ENCODE results near the gene ASPHD1.
"Not testable (repeated sequence)": the region's sequence is repeated elsewhere in the genome, so short reads cannot be mapped to it uniquely, and the experiment has no call there.

The ASPHD1 gene

GRCh38 chr16:29920288-29921033 lies 20.2 kb downstream of the ASPHD1 start:
- DNase-seq (ENCODE audit: low read depth in 1 of 2, low spot score in 1 of 2): no peak
- TF ChIP-seq JUND (IDR thresholded peaks at IDR 0.05; ENCODE audit: low read depth): no peak
- in situ Hi-C loops (cut with HindIII; ENCODE audit: low pct_unique_long_range_greater_than_20kb, low sequenced_read_pairs): no loop called here

DNA sequence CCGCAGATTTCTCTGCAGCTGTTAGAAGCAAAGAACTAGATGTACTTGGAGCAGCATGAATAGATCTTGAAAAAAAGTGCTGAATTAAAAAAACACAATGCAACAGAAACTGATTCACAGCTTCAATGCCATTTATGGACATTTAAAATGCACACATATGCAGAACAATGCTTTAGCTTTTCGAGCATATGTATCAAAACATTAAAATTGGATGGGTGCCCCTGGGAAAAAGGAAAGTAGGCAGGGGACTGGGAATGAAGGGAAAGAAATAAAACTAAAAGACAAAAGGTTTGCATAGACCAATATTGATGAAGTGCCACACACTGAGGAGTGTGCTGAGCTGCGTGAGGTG lies 20.7 kb downstream of the ASPHD1 start:
- no peak for TF ChIP-seq JUND (IDR thresholded peaks at IDR 0.05; ENCODE audit: low read depth)
- DNase-seq (ENCODE audit: low read depth in 1 of 2, low spot score in 1 of 2): no peak
- in situ Hi-C loops (cut with HindIII; ENCODE audit: low pct_unique_long_range_greater_than_20kb, low sequenced_read_pairs): no loop called here

- TF ChIP-seq JUND (IDR thresholded peaks at IDR 0.05; ENCODE audit: low read depth): no peak
- DNase-seq (ENCODE audit: low read depth in 1 of 2, low spot score in 1 of 2): no peak
- in situ Hi-C loops (cut with HindIII; ENCODE audit: low pct_unique_long_range_greater_than_20kb, low sequenced_read_pairs): no loop called here
Observed at GRCh38 chr16:29922326-29922725, 22.0 kb downstream of the ASPHD1 start.

DNA sequence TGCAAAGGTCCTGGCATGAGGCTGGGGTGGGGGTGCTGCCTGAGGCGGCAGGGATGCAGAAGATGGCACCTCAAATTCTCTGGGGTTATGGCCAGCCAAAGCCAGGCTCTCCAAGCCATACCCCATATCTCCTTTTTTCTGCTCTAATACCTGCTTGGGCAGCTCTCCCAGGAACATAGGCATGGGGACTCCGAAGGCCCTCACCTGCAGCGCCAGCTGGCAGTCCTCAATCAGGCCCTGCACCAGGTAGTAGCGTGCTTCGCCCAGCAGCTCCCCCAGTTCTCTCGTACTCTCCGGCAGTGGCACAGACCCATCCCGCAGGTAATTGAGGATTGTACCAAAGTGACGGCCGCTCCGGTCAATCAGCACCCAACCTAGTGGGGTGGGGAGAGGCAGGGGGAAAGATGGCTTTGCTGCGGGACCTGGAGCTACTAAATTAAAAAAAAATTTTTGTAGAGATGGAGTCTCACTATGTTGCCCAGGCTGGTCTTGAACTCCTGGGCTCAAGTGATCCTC lies 22.8 kb downstream of the ASPHD1 start:
- no peak for DNase-seq (ENCODE audit: low read depth in 1 of 2, low spot score in 1 of 2)
- in situ Hi-C loops (cut with HindIII; ENCODE audit: low pct_unique_long_range_greater_than_20kb, low sequenced_read_pairs): no loop called here
- no peak for TF ChIP-seq JUND (IDR thresholded peaks at IDR 0.05; ENCODE audit: low read depth)

DNA sequence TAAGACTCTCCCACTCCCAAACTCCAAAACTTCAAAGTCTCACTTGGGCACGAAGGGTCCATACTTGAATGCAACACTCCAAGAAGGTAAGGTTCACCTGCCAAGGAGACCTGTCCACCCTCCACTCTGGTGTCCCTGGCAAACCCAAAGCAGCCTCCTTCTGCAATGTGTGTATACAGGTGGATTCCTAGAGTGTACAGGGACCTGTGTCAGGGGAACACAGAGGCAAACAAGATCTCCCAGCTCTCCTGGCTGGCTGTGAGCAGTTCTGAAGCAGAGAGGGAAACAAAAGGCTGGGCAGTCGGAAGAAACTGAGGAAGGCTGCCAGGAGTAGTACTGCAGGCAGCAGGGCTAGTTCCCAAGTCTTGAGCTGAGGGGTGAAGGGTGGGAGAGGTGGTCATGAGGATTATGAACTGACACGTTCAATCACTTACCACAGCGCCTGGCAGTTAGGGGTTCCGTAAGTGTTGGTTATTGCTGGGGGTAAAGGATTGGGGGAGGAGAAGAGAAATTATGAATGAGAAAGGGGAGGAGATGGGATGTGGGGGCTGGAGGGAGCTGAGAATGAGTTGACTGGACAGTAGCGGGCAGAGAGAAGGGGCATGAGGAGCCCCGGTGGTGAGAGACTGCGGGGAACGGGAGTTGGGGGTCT lies 24.9 kb downstream of the ASPHD1 start:
- in situ Hi-C loops (cut with HindIII; ENCODE audit: low pct_unique_long_range_greater_than_20kb, low sequenced_read_pairs): no loop called here
- TF ChIP-seq JUND (IDR thresholded peaks at IDR 0.05; ENCODE audit: low read depth): no peak
- peak in 1 of 2 experiments; percentile 18 for DNase-seq (ENCODE audit: low read depth in 1 of 2, low spot score in 1 of 2)

DNA sequence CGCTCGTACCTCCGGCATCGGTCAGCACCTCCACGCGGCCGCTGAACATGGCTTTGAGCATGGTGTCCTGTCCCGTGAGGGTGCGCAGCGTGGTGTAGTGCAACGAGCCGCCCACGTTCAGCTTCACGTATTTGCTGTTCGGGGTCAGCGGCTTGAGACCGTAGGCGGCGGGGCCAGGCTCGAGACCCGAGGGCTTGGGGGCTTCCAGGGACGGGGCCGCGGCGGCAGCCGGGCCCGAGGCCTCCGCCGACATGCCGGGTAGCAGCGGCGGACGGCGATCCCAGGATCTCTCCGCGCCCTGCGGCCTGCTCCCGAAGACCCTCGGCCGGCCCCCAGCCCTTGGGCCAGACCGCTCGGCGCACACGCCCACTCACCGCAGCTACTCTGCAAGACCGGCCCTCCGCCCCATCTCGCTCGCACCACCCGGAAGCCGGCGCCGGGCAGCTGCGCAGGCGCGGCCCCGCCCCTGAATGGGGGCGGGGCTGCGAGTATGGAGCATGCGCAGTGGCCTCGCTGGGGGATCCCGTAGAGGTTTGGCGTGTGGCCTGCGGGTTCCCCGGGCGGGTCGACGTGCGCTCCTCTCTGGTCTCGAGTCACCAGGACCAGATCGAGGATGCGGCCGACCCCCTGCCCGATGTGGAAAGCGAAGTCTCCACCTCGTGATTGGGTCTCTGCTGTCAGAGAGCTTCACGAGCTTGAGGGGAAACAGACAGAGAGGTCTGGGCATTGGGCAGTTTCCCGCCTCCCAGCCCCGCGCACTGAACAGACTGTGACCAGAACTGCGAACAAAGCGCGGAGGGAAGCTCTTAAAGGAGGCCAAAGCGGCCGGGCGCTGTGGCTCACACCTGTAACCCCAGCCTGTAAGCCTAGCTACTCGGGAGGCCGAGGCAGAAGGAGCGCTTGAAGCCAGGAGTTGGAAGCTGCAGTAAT lies 25.8 kb downstream of the ASPHD1 start, which contains the start of gene KCTD13:
Gene KCTD13, minus strand, starts transcription at position 446 of the 930 bp plus-strand sequence. Its CDS starts 193 bp downstream, at position 253.
- in situ Hi-C loops (cut with HindIII; ENCODE audit: low pct_unique_long_range_greater_than_20kb, low sequenced_read_pairs): no loop called here
- DNase-seq (ENCODE audit: low read depth in 1 of 2, low spot score in 1 of 2): peak; percentile 87 to 97
- no peak for TF ChIP-seq JUND (IDR thresholded peaks at IDR 0.05; ENCODE audit: low read depth)

- DNase-seq (ENCODE audit: low read depth in 1 of 2, low spot score in 1 of 2): peak; percentile 33 to 37
- in situ Hi-C loops (cut with HindIII; ENCODE audit: low pct_unique_long_range_greater_than_20kb, low sequenced_read_pairs): no loop called here
- TF ChIP-seq JUND (IDR thresholded peaks at IDR 0.05; ENCODE audit: low read depth): no peak
Observed at GRCh38 chr16:29926711-29927052, 26.4 kb downstream of the ASPHD1 start.

GRCh38 chr16:29927070-29927905 lies 27.0 kb downstream of the ASPHD1 start:
- in situ Hi-C loops (cut with HindIII; ENCODE audit: low pct_unique_long_range_greater_than_20kb, low sequenced_read_pairs): no loop called here
- TF ChIP-seq JUND (IDR thresholded peaks at IDR 0.05; ENCODE audit: low read depth): no peak
- DNase-seq (ENCODE audit: low read depth in 1 of 2, low spot score in 1 of 2): no peak

DNA sequence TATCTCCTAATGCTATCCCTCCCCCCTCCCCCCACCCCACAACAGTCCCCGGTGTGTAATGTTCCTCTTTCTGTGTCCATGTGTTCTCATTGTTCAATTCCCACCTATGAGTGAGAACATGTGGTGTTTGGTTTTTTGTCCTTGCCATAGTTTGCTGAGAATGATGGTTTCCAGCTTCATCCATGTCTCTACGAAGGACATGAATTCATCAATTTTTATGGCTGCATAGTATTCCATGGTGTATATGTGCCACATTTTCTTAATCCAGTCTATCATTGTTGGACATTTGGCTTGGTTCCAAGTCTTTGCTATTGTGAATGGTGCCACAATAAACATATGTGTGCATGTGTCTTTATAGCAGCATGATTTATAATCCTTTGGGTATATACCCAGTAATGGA lies 31.5 kb downstream of the ASPHD1 start:
- DNase-seq (ENCODE audit: low read depth in 1 of 2, low spot score in 1 of 2); in situ Hi-C loops (cut with HindIII; ENCODE audit: low pct_unique_long_range_greater_than_20kb, low sequenced_read_pairs): not testable (repeated sequence)

DNA sequence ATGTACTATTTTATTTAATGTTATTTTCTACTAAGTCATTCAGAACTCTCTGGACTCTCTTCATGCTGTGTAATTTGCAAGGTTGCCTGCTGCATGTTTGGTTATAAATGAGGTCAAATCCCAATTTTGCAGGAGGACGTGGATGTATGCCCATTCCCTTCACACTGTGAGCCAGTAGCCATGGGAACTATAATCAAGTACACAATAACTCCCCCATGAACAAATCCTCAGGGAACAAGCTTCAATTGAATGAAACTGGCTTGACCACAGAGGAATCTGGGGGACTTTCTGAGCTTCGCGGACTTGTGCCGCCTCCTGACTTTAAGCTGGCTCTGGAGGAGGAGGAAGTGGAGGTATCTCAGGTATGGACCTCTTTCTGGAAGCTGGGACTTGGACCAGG lies 40.4 kb downstream of the ASPHD1 start:
- in situ Hi-C loops (cut with HindIII; ENCODE audit: low pct_unique_long_range_greater_than_20kb, low sequenced_read_pairs): no loop called here
- DNase-seq (ENCODE audit: low read depth in 1 of 2, low spot score in 1 of 2): no peak

GRCh38 chr16:29943846-29944799 lies 43.8 kb downstream of the ASPHD1 start:
- DNase-seq (ENCODE audit: low read depth in 1 of 2, low spot score in 1 of 2): peak in 1 of 2 experiments; percentile 89
- in situ Hi-C loops (cut with HindIII; ENCODE audit: low pct_unique_long_range_greater_than_20kb, low sequenced_read_pairs): no loop called here
- TF ChIP-seq JUND (IDR thresholded peaks at IDR 0.05; ENCODE audit: low read depth): no peak

More for the DNA sequence above, 40.4 kb downstream of the ASPHD1 start:
- no peak for TF ChIP-seq JUND (IDR thresholded peaks at IDR 0.05; ENCODE audit: low read depth)
